RWPE2 (cell line): ENCODE data around the gene IGF2R.

Experiments
- ATAC-seq: fragments of 200-7000 bp; cut with Tn5 transposase; 3 replicates; pipeline ENCODE4 v1.9.1; 2021; ENCODE audit warnings: low read depth
- DNase-seq: peaks from one replicate; pipeline ENCODE4 v3.0.0-alpha.2; 2020; ENCODE audit warnings: low spot score
- H3K27ac ChIP-seq: fragments of 450-650 bp; 2 replicates; pipeline ENCODE4 v1.5.1; 2017; ENCODE audit warnings: mild to moderate bottlenecking; ENCODE audit not compliant: poor library complexity, severe bottlenecking
- H3K27me3 ChIP-seq: fragments of 250-450 bp; sonication (Bioruptor Pico); 2 replicates; pipeline ENCODE4 v1.5.1; 2021; ENCODE audit warnings: mild to moderate bottlenecking, moderate library complexity; ENCODE audit not compliant: insufficient read depth, poor library complexity, severe bottlenecking
- H3K36me3 ChIP-seq: fragments of 250-450 bp; sonication (Bioruptor Pico); 2 replicates; pipeline ENCODE4 v1.5.1; 2020; ENCODE audit warnings: low read depth, mild to moderate bottlenecking, moderate library complexity
- H3K4me1 ChIP-seq: fragments of 250-450 bp; sonication (Bioruptor Pico); 2 replicates; pipeline ENCODE4 v1.5.1; 2021; ENCODE audit warnings: mild to moderate bottlenecking, moderate library complexity; ENCODE audit not compliant: insufficient read depth, poor library complexity, severe bottlenecking
- H3K4me3 ChIP-seq: fragments of 250-450 bp; sonication (Bioruptor Pico); 2 replicates; pipeline ENCODE4 v1.5.1; 2021; ENCODE audit warnings: mild to moderate bottlenecking, moderate library complexity; ENCODE audit not compliant: severe bottlenecking
- H3K9me3 ChIP-seq: fragments of 250-450 bp; sonication (Bioruptor Pico); 2 replicates; pipeline ENCODE4 v1.5.1; 2021; ENCODE audit warnings: mild to moderate bottlenecking, moderate library complexity; ENCODE audit not compliant: severe bottlenecking
- CTCF ChIP-seq: fragments of 450-650 bp; IDR thresholded peaks from one replicate; pipeline ENCODE4 v1.5.1; 2017; ENCODE audit warnings: mild to moderate bottlenecking, moderate library complexity; ENCODE audit not compliant: poor library complexity, severe bottlenecking

Gene IGF2R

GRCh38 chr6:160081398-160081797, 112.5 kb downstream of the IGF2R start:
- peaks cover 79% of the 10 kb centered on the region for H3K36me3 ChIP-seq

DNA sequence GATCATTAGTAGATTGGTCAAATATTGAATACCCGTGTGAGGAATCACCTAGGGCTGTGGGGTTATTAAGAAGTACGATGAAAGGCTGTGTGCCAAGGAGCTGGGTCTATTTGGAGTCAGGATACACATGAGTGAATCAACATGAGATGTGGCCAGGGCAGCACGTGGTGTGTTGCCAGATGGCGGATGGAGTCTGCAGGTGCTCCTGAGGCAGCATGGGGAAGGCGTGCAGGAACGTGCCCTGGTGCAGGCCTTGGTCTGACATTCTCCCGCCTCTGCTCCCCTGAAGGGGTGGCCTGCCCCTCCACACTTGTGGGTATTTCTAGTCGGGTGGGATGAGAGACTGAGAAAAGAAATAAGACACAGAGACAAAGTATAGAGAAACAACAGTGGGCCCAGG, 113.7 kb downstream of the IGF2R start:
- Histone ChIP-seq H3K36me3 (peaks cover 81% of the 10 kb centered on the region), H3K4me1 (no peaks in the 10 kb centered on the region), H3K4me3 (no peak overlapping the region), H3K9me3 (no peaks in the 10 kb centered on the region), H3K27ac (no peak overlapping the region), H3K27me3 (no peaks in the 10 kb centered on the region)
- no peak for ATAC-seq
- no peak for DNase-seq
- no peak for TF ChIP-seq CTCF

More at GRCh38 chr6:160081398-160081797, 112.5 kb downstream of the IGF2R start:
- H3K4me1 ChIP-seq = no peaks in the 10 kb centered on the region
- no peak for TF ChIP-seq CTCF
- H3K4me3 ChIP-seq = no peak overlapping the region
- ATAC-seq (no peak), DNase-seq (no peak)
- no peaks in the 10 kb centered on the region for H3K9me3 ChIP-seq
- no peak overlapping the region for H3K27ac ChIP-seq
- no peaks in the 10 kb centered on the region for H3K27me3 ChIP-seq

- Histone ChIP-seq H3K4me3 (no peak overlapping the region), H3K4me1 (no peaks in the 10 kb centered on the region), H3K27me3 (no peaks in the 10 kb centered on the region), H3K36me3 (peaks cover 81% of the 10 kb centered on the region), H3K9me3 (no peaks in the 10 kb centered on the region), H3K27ac (no peak overlapping the region)
- DNase-seq = no peak
- TF ChIP-seq CTCF = no peak
- ATAC-seq = no peak
Observed at GRCh38 chr6:160084198-160084776, 115.4 kb downstream of the IGF2R start.

- no peak for TF ChIP-seq CTCF
- Histone ChIP-seq H3K36me3 (peaks cover 81% of the 10 kb centered on the region), H3K4me3 (no peak overlapping the region), H3K27ac (no peak overlapping the region), H3K27me3 (no peaks in the 10 kb centered on the region), H3K9me3 (no peaks in the 10 kb centered on the region), H3K4me1 (no peaks in the 10 kb centered on the region)
- DNase-seq (no peak), ATAC-seq (no peak)
Observed at GRCh38 chr6:160085226-160085625, 116.3 kb downstream of the IGF2R start.

GRCh38 chr6:160085713-160086505, 117.0 kb downstream of the IGF2R start:
- no peak for ATAC-seq
- no peak for TF ChIP-seq CTCF
- DNase-seq = no peak
- no peaks in the 10 kb centered on the region for H3K27me3 ChIP-seq
- no peak overlapping the region for H3K4me3 ChIP-seq
- no peaks in the 10 kb centered on the region for H3K9me3 ChIP-seq
- H3K36me3 ChIP-seq = peaks cover 79% of the 10 kb centered on the region
- H3K4me1 ChIP-seq = no peaks in the 10 kb centered on the region
- no peak overlapping the region for H3K27ac ChIP-seq
